Hepatocyte (in vitro differentiated cells): Measurements from ENCODE around the gene NPPC. TPM values are rescaled to one million over a fixed set of nuclear protein-coding genes. Genes with fewer than 3 reads are reported as not detected.

Source experiments
- DNase-seq: peaks from one replicate; pipeline ENCODE4 v3.0.0-alpha.2; 2016; ENCODE audit warnings: low spot score
- H2AFZ ChIP-seq: fragments of 200-600 bp; sonication (generic); 2 replicates; pipeline ENCODE4 v1.6.0; 2016; ENCODE audit warnings: antibody characterized with exemption, mild to moderate bottlenecking
- H3K27ac ChIP-seq: fragments of 200-600 bp; sonication (generic); 2 replicates; pipeline ENCODE4 v1.5.1; 2016; ENCODE audit warnings: mild to moderate bottlenecking
- H3K27me3 ChIP-seq: fragments of 200-600 bp; sonication (generic); 2 replicates; pipeline ENCODE4 v1.6.1; 2016
- H3K36me3 ChIP-seq: fragments of 200-600 bp; sonication (generic); replicated peaks from 2 replicates; pipeline ENCODE4 v1.5.1; 2016; ENCODE audit warnings: low read depth; ENCODE audit not compliant: insufficient read depth
- H3K4me1 ChIP-seq: fragments of 200-600 bp; sonication (generic); 2 replicates; pipeline ENCODE4 v1.5.1; 2016; ENCODE audit warnings: mild to moderate bottlenecking, moderate library complexity; ENCODE audit not compliant: insufficient read depth
- H3K4me2 ChIP-seq: fragments of 200-600 bp; sonication (generic); 2 replicates; pipeline ENCODE4 v1.6.0; 2016
- H3K4me3 ChIP-seq: fragments of 200-600 bp; sonication (generic); 2 replicates; pipeline ENCODE4 v1.5.1; 2016; ENCODE audit warnings: mild to moderate bottlenecking
- H3K79me2 ChIP-seq: fragments of 200-600 bp; sonication (generic); 2 replicates; pipeline ENCODE4 v1.6.0; 2017; ENCODE audit warnings: mild to moderate bottlenecking
- H3K9me2 ChIP-seq: fragments of 200-600 bp; sonication (generic); replicated peaks from 2 replicates; pipeline ENCODE4 v1.6.0; 2017; ENCODE audit warnings: mild to moderate bottlenecking; ENCODE audit not compliant: insufficient read depth
- H3K9me3 ChIP-seq: fragments of 200-600 bp; sonication (generic); 2 replicates; pipeline ENCODE4 v1.5.1; 2016; ENCODE audit warnings: low read depth, mild to moderate bottlenecking
- H4K20me1 ChIP-seq: fragments of 200-600 bp; sonication (generic); 2 replicates; pipeline ENCODE4 v1.6.0; 2016; ENCODE audit warnings: mild to moderate bottlenecking; ENCODE audit not compliant: insufficient read depth, poor library complexity, severe bottlenecking
- CTCF ChIP-seq: fragments of 200-600 bp; sonication (generic); IDR thresholded peaks from 2 replicates; pipeline ENCODE4 v1.5.1; 2016; ENCODE audit warnings: antibody characterized with exemption, mild to moderate bottlenecking; ENCODE audit not compliant: poor library complexity
- EZH2 ChIP-seq: fragments of 200-600 bp; sonication (generic); IDR thresholded peaks from 2 replicates; pipeline ENCODE4 v1.6.1; 2016; ENCODE audit warnings: antibody characterized with exemption, mild to moderate bottlenecking, borderline replicate concordance
- EZH2phosphoT487 ChIP-seq: fragments of 200-600 bp; sonication (generic); IDR thresholded peaks from one replicate; pipeline ENCODE4 v1.6.1; 2018; ENCODE audit warnings: antibody characterized with exemption, mild to moderate bottlenecking, low read depth, moderate library complexity; ENCODE audit not compliant: unreplicated experiment, severe bottlenecking
- WGBS: methylation state at CpG from one replicate; pipeline ENCODE4 v1.1.6; 2016; ENCODE audit warnings: low lambda C conversion rate; ENCODE audit errors: missing lambda C conversion rate; 5-methylcytosine and 5-hydroxymethylcytosine counted together
- polyA plus RNA-seq: library from polyadenylated mRNA; unstranded; fragments of >200 nt; fragmentation: Nextera tagmentation; extraction: Ambion mirVana; gene quantifications from 2 replicates; pipeline ENCODE4 v1.2.1, GENCODE V29; 2016
- total RNA-seq: library from RNA; depleted of rRNA; stranded (reverse); fragments of >200 nt; gene quantifications from 2 replicates; pipeline ENCODE4 v1.2.3, GENCODE V29; 2014

Gene NPPC
- total and polyA plus RNA-seq, 2 experiments from 2014 or later: 1.8 TPM; not detected in 1

GRCh38 chr2:231934441-231935206 is 8.4 kb upstream of the NPPC start:
- TF ChIP-seq EZH2 (no peak), CTCF (no peak), EZH2phosphoT487 (no peak)
- Histone ChIP-seq H3K4me2 (no peak overlapping the region), H3K9me3 (no peaks in the 10 kb centered on the region), H3K79me2 (no peaks in the 10 kb centered on the region), H2AFZ (no peak overlapping the region), H3K27me3 (peaks cover 5% of the 10 kb centered on the region), H3K27ac (no peak overlapping the region), H3K4me3 (no peak overlapping the region), H4K20me1 (no peaks in the 10 kb centered on the region), H3K9me2 (no peaks in the 10 kb centered on the region), H3K4me1 (no peaks in the 10 kb centered on the region), H3K36me3 (no peaks in the 10 kb centered on the region)
- no peak for DNase-seq
- 82% methylated on average over 8 of the region's 8 CpGs for WGBS

GRCh38 chr2:231933916-231934401 is 7.8 kb upstream of the NPPC start:
- no peaks in the 10 kb centered on the region for H3K4me1 ChIP-seq
- H4K20me1 ChIP-seq: no peaks in the 10 kb centered on the region
- no peak overlapping the region for H3K4me2 ChIP-seq
- peaks cover 9% of the 10 kb centered on the region for H3K27me3 ChIP-seq
- H3K27ac ChIP-seq: no peak overlapping the region
- no peak overlapping the region for H2AFZ ChIP-seq
- H3K9me2 ChIP-seq: no peaks in the 10 kb centered on the region
- H3K79me2 ChIP-seq: no peaks in the 10 kb centered on the region
- 94% methylated on average over 13 of the region's 13 CpGs for WGBS
- no peaks in the 10 kb centered on the region for H3K9me3 ChIP-seq
- H3K36me3 ChIP-seq: no peaks in the 10 kb centered on the region
- TF ChIP-seq EZH2phosphoT487: no peak
- no peak overlapping the region for H3K4me3 ChIP-seq
- DNase-seq: no peak

GRCh38 chr2:231932985-231933915 is 7.1 kb upstream of the NPPC start:
- 84% methylated on average over 14 of the region's 15 CpGs for WGBS
- H3K27me3 ChIP-seq: peaks cover 16% of the 10 kb centered on the region

More at GRCh38 chr2:231932985-231933915, 7.1 kb upstream of the NPPC start:
- Histone ChIP-seq H3K79me2 (no peaks in the 10 kb centered on the region), H3K27ac (no peak overlapping the region), H3K4me1 (no peaks in the 10 kb centered on the region), H3K4me3 (no peak overlapping the region), H3K36me3 (no peaks in the 10 kb centered on the region), H3K9me3 (no peaks in the 10 kb centered on the region), H3K4me2 (no peak overlapping the region), H3K9me2 (no peaks in the 10 kb centered on the region), H2AFZ (no peak overlapping the region), H4K20me1 (no peaks in the 10 kb centered on the region)
- TF ChIP-seq EZH2phosphoT487: no peak
- no peak for TF ChIP-seq EZH2
- no peak for TF ChIP-seq CTCF
- DNase-seq: no peak
